Mesenchymal stem cell (in vitro differentiated cells and primary cell): ENCODE measurements around the gene NKAP. TPM values are rescaled to one million over a fixed set of nuclear protein-coding genes. Genes with fewer than 3 reads are reported as not detected.

ENCODE experiments used
- DNase-seq: peaks from one replicate; pipeline ENCODE4 v3.0.0-alpha.2; 2013
- H2AFZ ChIP-seq: one replicate; pipeline ENCODE4 v1.6.1; 2013; ENCODE audit warnings: low read depth, mild to moderate bottlenecking, control low read depth, inconsistent platforms, low read length, moderate library complexity
- H2AK5ac ChIP-seq: 2 replicates; pipeline ENCODE4 v1.6.1; 2013; ENCODE audit warnings: low read length, moderate library complexity, mild to moderate bottlenecking, inconsistent platforms; ENCODE audit not compliant: severe bottlenecking
- H2BK120ac ChIP-seq: one replicate; pipeline ENCODE4 v1.6.1; 2013; ENCODE audit warnings: low read depth, mild to moderate bottlenecking, inconsistent platforms, low read length, moderate library complexity
- H2BK12ac ChIP-seq, 2 experiments: one replicate each; pipeline ENCODE4 v1.6.1; 2013; ENCODE audit warnings: inconsistent platforms in 2 of 2, low read length in 2 of 2, mild to moderate bottlenecking in 2 of 2, moderate library complexity in 2 of 2, control low read depth in 1 of 2
- H2BK15ac ChIP-seq: one replicate; pipeline ENCODE4 v1.6.1; 2013; ENCODE audit warnings: mild to moderate bottlenecking, low read depth, inconsistent platforms; ENCODE audit not compliant: poor library complexity, severe bottlenecking
- H2BK5ac ChIP-seq: 2 replicates; pipeline ENCODE4 v1.6.1; 2013; ENCODE audit warnings: low read depth, mild to moderate bottlenecking, low read length, control low read depth, inconsistent platforms; ENCODE audit not compliant: poor library complexity, severe bottlenecking
- H3K14ac ChIP-seq, 2 experiments: one replicate each; pipeline ENCODE4 v1.6.1; 2013; ENCODE audit warnings: inconsistent platforms in 2 of 2, low read length in 2 of 2, control low read depth in 1 of 2, mild to moderate bottlenecking in 1 of 2, moderate library complexity in 1 of 2
- H3K18ac ChIP-seq, 2 experiments: one replicate each; pipeline ENCODE4 v1.6.1; 2013; ENCODE audit warnings: inconsistent platforms in 2 of 2, low read length in 2 of 2, control low read depth in 1 of 2, low read depth in 1 of 2, mild to moderate bottlenecking in 1 of 2
- H3K23ac ChIP-seq, 2 experiments: one replicate each; pipeline ENCODE4 v1.6.1; 2013; ENCODE audit warnings: inconsistent platforms in 2 of 2, low read length in 2 of 2, mild to moderate bottlenecking in 2 of 2, moderate library complexity in 2 of 2, control low read depth in 1 of 2
- H3K27ac ChIP-seq: 2 replicates; pipeline ENCODE4 v1.5.1; 2013; ENCODE audit warnings: mild to moderate bottlenecking, moderate library complexity, low read length, control low read depth, inconsistent platforms; ENCODE audit not compliant: poor library complexity, severe bottlenecking
- H3K27me3 ChIP-seq, 2 experiments: 2 replicates each; pipeline versions ENCODE4 v1.6.1 to v1.7.0; 2013; ENCODE audit warnings: low read length in 2 of 2, mild to moderate bottlenecking in 2 of 2, moderate library complexity in 2 of 2, control low read depth in 1 of 2, inconsistent platforms in 1 of 2; ENCODE audit not compliant: control insufficient read depth in 1 of 2, insufficient read depth in 1 of 2
- H3K36me3 ChIP-seq, 2 experiments: 2 replicates each; pipeline versions ENCODE4 v1.6.1 to v1.7.0; 2013; ENCODE audit warnings: low read length in 2 of 2, control low read depth in 1 of 2, inconsistent platforms in 1 of 2, low read depth in 1 of 2, mild to moderate bottlenecking in 1 of 2; ENCODE audit not compliant: insufficient read depth in 2 of 2, control insufficient read depth in 1 of 2
- H3K4ac ChIP-seq, 2 experiments: one replicate each; pipeline ENCODE4 v1.6.1; 2013; ENCODE audit warnings: inconsistent platforms in 2 of 2, low read length in 2 of 2, mild to moderate bottlenecking in 2 of 2, moderate library complexity in 2 of 2, control low read depth in 1 of 2, low read depth in 1 of 2
- H3K4me1 ChIP-seq: 2 replicates; pipeline ENCODE4 v1.6.1; 2013; ENCODE audit warnings: low read depth, low read length, control low read depth; ENCODE audit not compliant: control insufficient read depth, insufficient read depth
- H3K4me2 ChIP-seq: 2 replicates; pipeline ENCODE4 v1.6.1; 2013; ENCODE audit warnings: low read length, mild to moderate bottlenecking, inconsistent platforms; ENCODE audit not compliant: poor library complexity, severe bottlenecking
- H3K4me3 ChIP-seq, 2 experiments: 2 replicates each; pipeline versions ENCODE4 v1.5.1 to v1.7.0; 2013; ENCODE audit warnings: low read length in 2 of 2, mild to moderate bottlenecking in 2 of 2, control low read depth in 1 of 2, low read depth in 1 of 2; ENCODE audit not compliant: insufficient read depth in 1 of 2
- H3K79me1 ChIP-seq: replicated peaks from 2 replicates; pipeline ENCODE4 v1.6.1; 2013; ENCODE audit warnings: mild to moderate bottlenecking, control low read depth, low read length, inconsistent platforms; ENCODE audit not compliant: poor library complexity, severe bottlenecking
- H3K9ac ChIP-seq: 2 replicates; pipeline ENCODE4 v1.7.0; 2013; ENCODE audit warnings: mild to moderate bottlenecking, low read length, moderate library complexity
- H3K9me3 ChIP-seq: 2 replicates; pipeline ENCODE4 v1.7.0; 2013; ENCODE audit warnings: mild to moderate bottlenecking, low read length; ENCODE audit not compliant: control insufficient read depth
- H4K8ac ChIP-seq: one replicate; pipeline ENCODE4 v1.6.1; 2013; ENCODE audit warnings: inconsistent platforms, mild to moderate bottlenecking, low read length, moderate library complexity
- H4K91ac ChIP-seq: one replicate; pipeline ENCODE4 v1.6.1; 2013; ENCODE audit warnings: mild to moderate bottlenecking, low read length, inconsistent platforms
- WGBS: methylation state at CpG from one replicate; pipeline ENCODE4 v1.1.7; 2013; ENCODE audit warnings: mixed read lengths; 5-methylcytosine and 5-hydroxymethylcytosine counted together
- polyA plus RNA-seq, 2 experiments: library from polyadenylated mRNA; stranded (reverse); fragments of 200-250 nt; gene quantifications; one replicate each; pipeline ENCODE4 v1.2.3, GENCODE V29; 2013

Gene NKAP
- polyA plus RNA-seq (2013, experiment 1 of 2) = 9.4 TPM
- polyA plus RNA-seq (2013, experiment 2 of 2) = 10.1 TPM

DNA sequence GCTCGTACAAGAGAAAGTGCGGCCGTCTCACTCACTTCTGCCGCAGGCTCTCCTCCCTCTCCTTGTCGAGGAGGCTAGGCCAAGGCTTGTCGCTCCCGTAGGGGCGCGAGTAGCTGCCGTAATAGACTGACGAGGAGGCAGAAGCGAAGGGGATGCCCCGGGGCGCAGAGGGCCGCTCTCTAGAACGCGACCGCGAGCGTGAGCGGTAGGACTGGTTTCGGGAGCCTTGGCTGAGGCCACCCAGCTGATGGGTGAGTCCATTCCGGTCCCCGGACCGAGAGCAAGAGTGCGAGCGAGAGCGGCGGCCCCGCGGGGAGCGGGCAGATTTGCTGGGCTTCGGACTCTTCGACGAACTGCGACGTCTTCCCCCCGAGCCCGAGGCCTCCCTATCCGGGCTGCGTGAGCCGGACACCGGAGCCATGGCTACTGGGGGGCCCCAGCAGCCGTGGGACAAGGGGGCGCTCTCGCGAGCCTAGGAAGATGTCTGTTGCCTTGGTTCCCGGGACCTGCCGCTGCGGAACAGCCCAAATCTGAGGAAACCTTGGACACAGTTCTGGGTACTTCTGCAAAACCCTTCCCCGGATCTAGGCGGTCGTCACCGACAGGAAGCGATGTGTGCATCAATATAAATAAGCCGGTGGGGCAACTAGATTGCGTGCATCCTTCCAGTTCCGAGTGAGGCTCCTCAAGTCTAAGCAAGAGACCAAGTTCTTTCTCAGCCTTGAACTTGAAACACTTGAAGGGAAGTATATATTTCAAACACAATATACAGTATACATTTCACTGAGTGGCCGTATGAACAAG is at the start of gene NKAP:
Gene NKAP (minus strand): TSS at position 567 of the 804 bp plus-strand sequence. CDS start 146 bp downstream, at position 421.
- Histone ChIP-seq H2AFZ (peak within 1 kb of the TSS; percentile 76), H3K9ac (peak within 1 kb of the TSS; percentile 96), H3K27ac (peak within 1 kb of the TSS; percentile 87), H4K8ac (peak within 1 kb of the TSS; percentile 54), H2BK5ac (no peak within 1 kb of the TSS), H3K4ac (peak within 1 kb of the TSS; percentile 51 to 64), H3K14ac (peak within 1 kb of the TSS in 1 of 2 experiments; percentile 84), H3K27me3 (peaks cover 0 to 2% of the 10 kb centered on the region in 2 experiments), H2BK12ac (no peak within 1 kb of the TSS), H3K4me3 (peak within 1 kb of the TSS; percentile 73 to 87), H2AK5ac (no peak within 1 kb of the TSS), H3K4me2 (peak within 1 kb of the TSS; percentile 66), H4K91ac (peak within 1 kb of the TSS; percentile 68), H3K36me3 (no peaks in the 10 kb centered on the region), H3K79me1 (peaks cover 1% of the 10 kb centered on the region), H3K18ac (peak within 1 kb of the TSS; percentile 43 to 62), H2BK15ac (no peak within 1 kb of the TSS), H3K23ac (no peak within 1 kb of the TSS), H2BK120ac (peak within 1 kb of the TSS; percentile 49), H3K9me3 (no peaks in the 10 kb centered on the region), H3K4me1 (peaks cover 5% of the 10 kb centered on the region)
- DNase-seq = peak; percentile 94
- WGBS = under 1% methylated on average over 36 of the region's 59 CpGs

DNA sequence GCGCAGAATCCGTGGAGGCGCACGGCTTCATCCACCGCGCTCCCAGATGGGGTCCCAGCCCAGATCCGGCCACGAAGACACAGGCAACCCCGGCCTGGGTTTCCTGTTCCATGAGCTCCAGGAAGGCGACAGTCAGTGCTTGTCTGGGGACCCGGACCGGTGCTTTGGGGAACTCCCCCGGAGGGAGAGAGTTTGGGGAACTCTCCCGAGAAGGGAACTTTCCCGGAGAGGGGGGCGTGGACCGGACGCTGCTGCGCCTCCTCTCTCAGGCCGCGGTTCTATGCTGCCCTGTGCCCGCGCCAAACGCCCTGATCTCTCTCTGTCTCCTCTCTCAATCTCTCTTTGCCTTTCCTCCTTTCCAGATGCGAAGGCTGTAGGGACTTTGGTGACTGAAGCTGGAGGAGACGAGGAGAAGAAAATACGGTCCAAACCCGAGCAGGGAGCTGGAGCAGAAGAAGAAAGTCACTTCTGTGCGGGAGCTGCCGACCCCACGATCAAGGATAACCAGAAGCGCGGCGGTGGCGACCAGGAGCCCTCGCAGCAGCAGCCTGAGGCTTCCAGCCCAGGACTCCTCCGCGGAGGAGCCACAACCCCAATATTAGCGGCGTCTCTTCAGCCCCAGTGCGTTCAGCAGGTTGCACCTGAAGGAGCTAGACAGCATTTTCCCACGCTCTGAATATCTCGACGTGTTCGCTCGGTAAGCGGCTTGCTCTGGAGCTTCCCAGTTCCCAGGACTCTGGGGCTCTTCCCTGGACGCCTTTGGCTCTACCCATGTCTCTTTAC is 47.6 kb upstream of the NKAP start:
- Histone ChIP-seq H3K4me1 (peaks cover 7% of the 10 kb centered on the region), H2BK5ac (no peak overlapping the region), H4K91ac (no peak overlapping the region), H3K9me3 (no peaks in the 10 kb centered on the region), H3K4ac (no peak overlapping the region), H2BK120ac (no peak overlapping the region), H3K14ac (no peak overlapping the region), H2BK12ac (no peak overlapping the region), H4K8ac (no peak overlapping the region), H3K27me3 (peaks cover 56 to 87% of the 10 kb centered on the region in 2 experiments), H3K9ac (no peak overlapping the region), H3K27ac (no peak overlapping the region), H3K4me2 (peak overlapping the region; percentile 65), H2AK5ac (no peak overlapping the region), H2BK15ac (no peak overlapping the region), H3K18ac (no peak overlapping the region), H3K79me1 (no peaks in the 10 kb centered on the region), H3K36me3 (no peaks in the 10 kb centered on the region), H2AFZ (peak overlapping the region; percentile 4), H3K4me3 (peak overlapping the region in 1 of 2 experiments; percentile 18), H3K23ac (no peak overlapping the region)
- DNase-seq = no peak
- WGBS = under 1% methylated on average over 34 of the region's 48 CpGs

DNA sequence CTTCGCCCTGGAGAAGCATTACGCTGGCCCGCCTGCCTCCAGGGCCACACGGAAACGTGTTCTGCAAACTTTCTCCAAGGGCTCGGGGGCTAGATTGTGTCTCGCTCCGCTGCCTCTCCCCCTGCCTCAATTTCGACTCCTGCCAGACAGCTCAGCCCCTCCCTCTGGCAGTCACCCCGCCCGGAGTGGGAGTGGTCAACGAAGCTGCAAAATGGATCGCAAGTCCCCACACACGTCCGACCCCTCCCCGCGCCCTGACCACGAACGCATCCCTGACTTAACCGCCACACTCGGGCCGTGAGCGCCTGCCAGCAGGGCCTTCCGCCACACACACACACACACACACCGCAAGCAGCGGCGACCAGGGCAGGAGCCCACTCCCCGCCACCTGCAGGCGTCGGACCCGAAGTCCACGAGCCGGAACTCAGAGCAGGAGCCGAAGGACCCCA is 47.0 kb upstream of the NKAP start:
- Histone ChIP-seq H3K4ac (no peak overlapping the region), H3K9me3 (no peaks in the 10 kb centered on the region), H3K18ac (no peak overlapping the region), H2BK5ac (no peak overlapping the region), H4K91ac (no peak overlapping the region), H2BK12ac (no peak overlapping the region), H3K27me3 (peaks cover 49 to 81% of the 10 kb centered on the region in 2 experiments), H3K79me1 (no peaks in the 10 kb centered on the region), H2AK5ac (no peak overlapping the region), H4K8ac (no peak overlapping the region), H2BK15ac (no peak overlapping the region), H3K4me1 (peaks cover 7% of the 10 kb centered on the region), H2BK120ac (no peak overlapping the region), H3K23ac (no peak overlapping the region), H2AFZ (peak overlapping the region; percentile 4), H3K9ac (no peak overlapping the region), H3K4me2 (peak overlapping the region; percentile 65), H3K4me3 (peak overlapping the region in 1 of 2 experiments; percentile 18), H3K14ac (no peak overlapping the region), H3K27ac (no peak overlapping the region), H3K36me3 (no peaks in the 10 kb centered on the region)
- 4% methylated on average over 19 of the region's 34 CpGs for WGBS
- DNase-seq = no peak
